K562 (cell line): ENCODE results near the gene RNU11.

Experiments used
- BRD9 ChIP-seq: fragments of 450-650 bp; IDR thresholded peaks from 2 replicates; pipeline ENCODE4 v1.6.1; 2018; ENCODE audit warnings: low read depth; ENCODE audit not compliant: partially characterized antibody
- FOXJ2 ChIP-seq: fragments of 200-800 bp; sonication (Bioruptor generic); IDR thresholded peaks from 2 replicates; pipeline ENCODE4 v1.6.1; 2016; ENCODE audit warnings: missing genetic modification characterization, missing compliant biosample characterization
- FOXM1 ChIP-seq, 2 experiments: fragments of 450-650 bp in 1 of 2; sonication (generic) in 1 of 2; formaldehyde crosslinking in 1 of 2; IDR thresholded peaks; 2 replicates each; pipeline versions ENCODE4 v1.6.1 to v1.9.0; 2017 to 2022; ENCODE audit warnings: low read depth in 2 of 2, mild to moderate bottlenecking in 2 of 2, missing genetic modification reagents in 1 of 2, moderate library complexity in 1 of 2
- POLR2AphosphoS5 ChIP-seq: IDR thresholded peaks from 2 replicates; pipeline ENCODE4 v1.6.1; 2011; ENCODE audit warnings: mild to moderate bottlenecking, low read depth, low read length, moderate library complexity; ENCODE audit not compliant: control insufficient read depth, insufficient read depth
- SP1 ChIP-seq: sonication (generic); formaldehyde crosslinking; IDR thresholded peaks from 2 replicates; pipeline ENCODE4 v1.8.1; 2022; ENCODE audit warnings: mild to moderate bottlenecking, missing genetic modification reagents
- ZNF780A ChIP-seq: fragments of 250-450 bp; sonication (Bioruptor Pico); IDR thresholded peaks from 2 replicates; pipeline ENCODE4 v1.5.0; 2021; ENCODE audit warnings: mild to moderate bottlenecking
- TF ChIP-seq, protein P1 (sequence below): fragments of 450-650 bp; IDR thresholded peaks from 2 replicates; pipeline ENCODE4 v1.6.1; 2017; ENCODE audit warnings: antibody characterized with exemption
- TF ChIP-seq, protein P2 (sequence below), 3 experiments: IDR thresholded peaks in 2 of 3; conservative IDR thresholded peaks in 1 of 3; 2 replicates each; pipeline ENCODE4 v1.5.1; 2011 to 2012; ENCODE audit warnings: low read length in 3 of 3, mild to moderate bottlenecking in 3 of 3, control low read depth in 2 of 3, improper control_type of control experiment in 1 of 3, inconsistent platforms in 1 of 3, low read depth in 1 of 3, mixed read lengths in 1 of 3, moderate library complexity in 1 of 3; ENCODE audit not compliant: insufficient read depth in 2 of 3
- TF ChIP-seq, protein P3 (sequence below): fragments of 450-650 bp; IDR thresholded peaks from 2 replicates; pipeline ENCODE4 v1.6.1; 2016

DNA sequence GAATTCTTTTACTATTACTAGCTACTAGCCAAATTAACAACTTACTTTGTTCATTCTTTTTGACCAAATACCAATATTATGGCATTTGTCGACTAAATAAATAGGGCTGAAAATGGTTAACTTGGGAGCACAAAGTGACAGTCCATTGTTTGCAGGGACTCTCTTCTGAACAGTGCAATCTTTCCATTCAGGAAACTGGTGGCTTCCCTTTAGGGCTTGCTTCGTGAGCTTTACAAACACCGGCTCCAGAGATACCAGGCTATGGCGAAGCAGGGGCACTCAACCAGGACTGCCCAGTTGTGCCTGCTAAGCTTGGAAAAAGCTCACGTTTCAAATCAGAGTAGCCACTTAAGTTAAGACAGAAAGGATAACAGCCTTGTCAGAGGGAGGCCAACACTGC is 44.0 kb upstream of the RNU11 start:
- no peak for TF ChIP-seq POLR2AphosphoS5
- TF ChIP-seq BRD9 = no peak
- no peak for TF ChIP-seq FOXJ2 (tag)
- TF ChIP-seq, protein P1, sequence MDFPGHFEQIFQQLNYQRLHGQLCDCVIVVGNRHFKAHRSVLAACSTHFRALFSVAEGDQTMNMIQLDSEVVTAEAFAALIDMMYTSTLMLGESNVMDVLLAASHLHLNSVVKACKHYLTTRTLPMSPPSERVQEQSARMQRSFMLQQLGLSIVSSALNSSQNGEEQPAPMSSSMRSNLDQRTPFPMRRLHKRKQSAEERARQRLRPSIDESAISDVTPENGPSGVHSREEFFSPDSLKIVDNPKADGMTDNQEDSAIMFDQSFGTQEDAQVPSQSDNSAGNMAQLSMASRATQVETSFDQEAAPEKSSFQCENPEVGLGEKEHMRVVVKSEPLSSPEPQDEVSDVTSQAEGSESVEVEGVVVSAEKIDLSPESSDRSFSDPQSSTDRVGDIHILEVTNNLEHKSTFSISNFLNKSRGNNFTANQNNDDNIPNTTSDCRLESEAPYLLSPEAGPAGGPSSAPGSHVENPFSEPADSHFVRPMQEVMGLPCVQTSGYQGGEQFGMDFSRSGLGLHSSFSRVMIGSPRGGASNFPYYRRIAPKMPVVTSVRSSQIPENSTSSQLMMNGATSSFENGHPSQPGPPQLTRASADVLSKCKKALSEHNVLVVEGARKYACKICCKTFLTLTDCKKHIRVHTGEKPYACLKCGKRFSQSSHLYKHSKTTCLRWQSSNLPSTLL = no peak
- no peak for TF ChIP-seq FOXM1 (IDR thresholded peaks at IDR 0.05; ENCODE audit: low read depth)
- no peak for TF ChIP-seq FOXM1 (CRISPR knock-in tag; IDR thresholded peaks at IDR 0.05; ENCODE audit: low read depth)
- TF ChIP-seq, protein P2, sequence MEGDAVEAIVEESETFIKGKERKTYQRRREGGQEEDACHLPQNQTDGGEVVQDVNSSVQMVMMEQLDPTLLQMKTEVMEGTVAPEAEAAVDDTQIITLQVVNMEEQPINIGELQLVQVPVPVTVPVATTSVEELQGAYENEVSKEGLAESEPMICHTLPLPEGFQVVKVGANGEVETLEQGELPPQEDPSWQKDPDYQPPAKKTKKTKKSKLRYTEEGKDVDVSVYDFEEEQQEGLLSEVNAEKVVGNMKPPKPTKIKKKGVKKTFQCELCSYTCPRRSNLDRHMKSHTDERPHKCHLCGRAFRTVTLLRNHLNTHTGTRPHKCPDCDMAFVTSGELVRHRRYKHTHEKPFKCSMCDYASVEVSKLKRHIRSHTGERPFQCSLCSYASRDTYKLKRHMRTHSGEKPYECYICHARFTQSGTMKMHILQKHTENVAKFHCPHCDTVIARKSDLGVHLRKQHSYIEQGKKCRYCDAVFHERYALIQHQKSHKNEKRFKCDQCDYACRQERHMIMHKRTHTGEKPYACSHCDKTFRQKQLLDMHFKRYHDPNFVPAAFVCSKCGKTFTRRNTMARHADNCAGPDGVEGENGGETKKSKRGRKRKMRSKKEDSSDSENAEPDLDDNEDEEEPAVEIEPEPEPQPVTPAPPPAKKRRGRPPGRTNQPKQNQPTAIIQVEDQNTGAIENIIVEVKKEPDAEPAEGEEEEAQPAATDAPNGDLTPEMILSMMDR (IDR thresholded peaks at IDR 0.05 in 2 of 3, conservative IDR thresholded peaks at IDR 0.05 in 1 of 3; ENCODE audit: insufficient read depth in 2 of 3, low read depth in 1 of 3, low read length in 3 of 3) = no peak
- TF ChIP-seq, protein P3, sequence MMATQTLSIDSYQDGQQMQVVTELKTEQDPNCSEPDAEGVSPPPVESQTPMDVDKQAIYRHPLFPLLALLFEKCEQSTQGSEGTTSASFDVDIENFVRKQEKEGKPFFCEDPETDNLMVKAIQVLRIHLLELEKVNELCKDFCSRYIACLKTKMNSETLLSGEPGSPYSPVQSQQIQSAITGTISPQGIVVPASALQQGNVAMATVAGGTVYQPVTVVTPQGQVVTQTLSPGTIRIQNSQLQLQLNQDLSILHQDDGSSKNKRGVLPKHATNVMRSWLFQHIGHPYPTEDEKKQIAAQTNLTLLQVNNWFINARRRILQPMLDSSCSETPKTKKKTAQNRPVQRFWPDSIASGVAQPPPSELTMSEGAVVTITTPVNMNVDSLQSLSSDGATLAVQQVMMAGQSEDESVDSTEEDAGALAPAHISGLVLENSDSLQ = no peak
- no peak for TF ChIP-seq SP1
- no peak for TF ChIP-seq ZNF780A
